DND-41 (cell line): ENCODE results near the gene ATG13.

Experiments
- ATAC-seq: fragments of 200-7000 bp; cut with Tn5 transposase; 3 replicates; pipeline ENCODE4 v1.9.1; 2021; ENCODE audit warnings: low read depth; ENCODE audit not compliant: insufficient read depth
- DNase-seq: peaks from one replicate; pipeline ENCODE4 v3.0.0-alpha.2; 2020
- H2AFZ ChIP-seq: 2 replicates; pipeline ENCODE4 v1.6.0; 2012; ENCODE audit warnings: low read depth, low read length
- H3K27ac ChIP-seq: 2 replicates; pipeline ENCODE4 v1.5.1; 2012; ENCODE audit warnings: low read length, inconsistent platforms
- H3K27me3 ChIP-seq: fragments of 200-600 bp; sonication (generic); 2 replicates; pipeline ENCODE4 v1.6.0; 2012; ENCODE audit warnings: low read length, mild to moderate bottlenecking, inconsistent platforms; ENCODE audit not compliant: insufficient read depth, poor library complexity
- H3K36me3 ChIP-seq: 2 replicates; pipeline ENCODE4 v1.5.1; 2012; ENCODE audit warnings: low read length, inconsistent platforms; ENCODE audit not compliant: insufficient read depth
- H3K4me1 ChIP-seq: 2 replicates; pipeline ENCODE4 v1.5.1; 2012; ENCODE audit warnings: mild to moderate bottlenecking, low read length; ENCODE audit not compliant: insufficient read depth
- H3K4me2 ChIP-seq: 2 replicates; pipeline ENCODE4 v1.6.0; 2012; ENCODE audit warnings: mild to moderate bottlenecking, moderate library complexity, low read length, inconsistent platforms; ENCODE audit not compliant: insufficient read depth
- H3K4me3 ChIP-seq, 2 experiments: fragments of 200-600 bp in 1 of 2; shearing (Covaris generic) in 1 of 2; 2 replicates each; pipeline ENCODE4 v1.5.1; 2012 to 2016; ENCODE audit warnings: inconsistent platforms in 2 of 2, low read length in 2 of 2, mild to moderate bottlenecking in 2 of 2, low read depth in 1 of 2, moderate library complexity in 1 of 2
- H3K79me2 ChIP-seq: 2 replicates; pipeline ENCODE4 v1.6.0; 2012; ENCODE audit warnings: low read length, inconsistent platforms; ENCODE audit not compliant: insufficient read depth
- H3K9ac ChIP-seq: 2 replicates; pipeline ENCODE4 v1.6.0; 2012; ENCODE audit warnings: low read depth, mild to moderate bottlenecking, inconsistent platforms, low read length, moderate library complexity
- H3K9me3 ChIP-seq: 2 replicates; pipeline ENCODE4 v1.5.1; 2012; ENCODE audit warnings: low read length, moderate library complexity, mild to moderate bottlenecking, inconsistent platforms; ENCODE audit not compliant: insufficient read depth, severe bottlenecking
- H4K20me1 ChIP-seq: 2 replicates; pipeline ENCODE4 v1.6.0; 2012; ENCODE audit warnings: low read length; ENCODE audit not compliant: insufficient read depth
- EZH2 ChIP-seq: IDR thresholded peaks from 3 replicates; pipeline ENCODE4 v1.6.1; 2012; ENCODE audit warnings: borderline replicate concordance, low read depth, mild to moderate bottlenecking, moderate library complexity, low read length, inconsistent platforms; ENCODE audit not compliant: severe bottlenecking
- TF ChIP-seq, protein P1 (sequence below): IDR thresholded peaks from 2 replicates; pipeline ENCODE4 v1.5.1; 2012; ENCODE audit warnings: borderline replicate concordance, low read length, moderate library complexity, mild to moderate bottlenecking; ENCODE audit not compliant: poor library complexity, severe bottlenecking; ENCODE audit errors: extremely low read depth

Gene ATG13

DNA sequence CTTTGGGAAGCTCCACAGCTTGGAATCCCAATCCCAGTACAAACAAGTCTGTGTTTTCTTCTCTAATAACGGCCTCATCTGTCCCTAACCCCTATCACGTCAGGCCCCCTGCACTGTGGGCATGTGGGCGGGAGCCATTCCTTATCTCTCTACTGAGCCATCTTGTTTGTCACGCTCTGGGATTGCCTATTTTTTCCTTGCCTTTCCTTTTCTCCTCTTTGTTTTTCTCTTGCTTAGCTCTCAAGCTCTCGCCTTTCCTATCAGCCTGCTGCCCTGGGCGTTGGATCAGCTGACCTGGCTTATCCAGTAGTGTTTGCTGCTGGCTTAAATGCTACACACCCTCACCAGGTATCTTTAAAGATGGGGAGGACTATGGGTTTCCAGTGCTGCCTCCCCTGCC, 47.3 kb downstream of the ATG13 start:
- no peak for TF ChIP-seq EZH2
- TF ChIP-seq, protein P1, sequence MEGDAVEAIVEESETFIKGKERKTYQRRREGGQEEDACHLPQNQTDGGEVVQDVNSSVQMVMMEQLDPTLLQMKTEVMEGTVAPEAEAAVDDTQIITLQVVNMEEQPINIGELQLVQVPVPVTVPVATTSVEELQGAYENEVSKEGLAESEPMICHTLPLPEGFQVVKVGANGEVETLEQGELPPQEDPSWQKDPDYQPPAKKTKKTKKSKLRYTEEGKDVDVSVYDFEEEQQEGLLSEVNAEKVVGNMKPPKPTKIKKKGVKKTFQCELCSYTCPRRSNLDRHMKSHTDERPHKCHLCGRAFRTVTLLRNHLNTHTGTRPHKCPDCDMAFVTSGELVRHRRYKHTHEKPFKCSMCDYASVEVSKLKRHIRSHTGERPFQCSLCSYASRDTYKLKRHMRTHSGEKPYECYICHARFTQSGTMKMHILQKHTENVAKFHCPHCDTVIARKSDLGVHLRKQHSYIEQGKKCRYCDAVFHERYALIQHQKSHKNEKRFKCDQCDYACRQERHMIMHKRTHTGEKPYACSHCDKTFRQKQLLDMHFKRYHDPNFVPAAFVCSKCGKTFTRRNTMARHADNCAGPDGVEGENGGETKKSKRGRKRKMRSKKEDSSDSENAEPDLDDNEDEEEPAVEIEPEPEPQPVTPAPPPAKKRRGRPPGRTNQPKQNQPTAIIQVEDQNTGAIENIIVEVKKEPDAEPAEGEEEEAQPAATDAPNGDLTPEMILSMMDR, result no peak
- Histone ChIP-seq H3K36me3 (peaks cover 90% of the 10 kb centered on the region), H3K4me2 (no peak overlapping the region), H3K9ac (no peak overlapping the region), H3K27ac (no peak overlapping the region), H3K4me1 (peaks cover 20% of the 10 kb centered on the region), H4K20me1 (peaks cover 1% of the 10 kb centered on the region; the same call in 1 of the 2 replicates), H3K9me3 (no peaks in the 10 kb centered on the region), H2AFZ (no peak overlapping the region), H3K27me3 (no peaks in the 10 kb centered on the region), H3K79me2 (no peaks in the 10 kb centered on the region), H3K4me3 (no peak overlapping the region)
- DNase-seq (no peak), ATAC-seq (no peak)

DNA sequence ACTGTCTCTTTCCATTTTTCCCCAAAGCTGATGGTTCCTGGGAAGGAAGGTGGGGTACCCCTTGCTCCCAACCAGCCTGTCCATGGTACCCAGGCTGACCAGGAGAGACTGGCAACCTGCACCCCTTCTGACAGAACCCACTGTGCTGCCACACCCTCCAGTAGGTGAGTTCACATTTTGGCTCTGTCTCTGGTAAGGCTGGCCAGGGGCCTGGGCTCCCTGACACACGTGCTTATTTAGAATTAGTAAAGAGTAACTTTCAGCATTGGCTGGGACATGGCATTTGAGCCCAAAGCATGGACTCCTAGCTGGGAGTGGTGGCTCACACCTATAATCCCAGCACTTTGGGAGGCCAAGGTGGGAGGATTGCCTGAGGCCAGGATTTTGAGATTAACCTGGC, 48.0 kb downstream of the ATG13 start:
- Histone ChIP-seq H2AFZ (no peak overlapping the region), H3K9me3 (no peaks in the 10 kb centered on the region), H3K79me2 (no peaks in the 10 kb centered on the region), H3K4me1 (peaks cover 27% of the 10 kb centered on the region), H4K20me1 (peaks cover 5% of the 10 kb centered on the region), H3K4me3 (no peak overlapping the region), H3K9ac (no peak overlapping the region), H3K36me3 (peaks cover 89% of the 10 kb centered on the region), H3K27ac (no peak overlapping the region), H3K27me3 (no peaks in the 10 kb centered on the region), H3K4me2 (no peak overlapping the region)
- no peak for DNase-seq
- TF ChIP-seq EZH2, result no peak
- TF ChIP-seq, protein P1, result no peak
- no peak for ATAC-seq

DNA sequence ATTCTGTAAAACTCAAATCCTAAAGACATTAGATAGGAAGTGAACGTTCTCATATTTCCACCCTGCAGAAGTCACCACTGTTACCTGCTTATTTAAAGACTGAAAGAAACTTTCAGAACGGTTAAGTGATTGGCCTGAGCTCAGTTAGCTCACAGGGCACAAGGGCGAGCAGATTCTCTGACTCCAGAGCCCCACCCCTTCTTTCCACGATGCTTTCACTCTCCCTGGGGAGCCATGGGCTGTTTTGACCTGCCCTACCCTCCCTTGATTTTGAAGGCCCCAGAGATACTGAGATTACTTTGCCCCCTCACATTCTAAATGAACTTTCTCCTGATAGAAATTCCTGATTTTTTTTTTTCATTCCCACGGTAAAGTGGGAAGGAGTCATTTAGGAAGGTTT, 49.2 kb downstream of the ATG13 start:
- no peaks in the 10 kb centered on the region for H3K9me3 ChIP-seq
- H3K27me3 ChIP-seq, result no peaks in the 10 kb centered on the region
- ATAC-seq (no peak), DNase-seq (no peak)
- peaks cover 11% of the 10 kb centered on the region for H4K20me1 ChIP-seq
- no peak overlapping the region for H3K9ac ChIP-seq
- H3K79me2 ChIP-seq, result no peaks in the 10 kb centered on the region
- H3K4me2 ChIP-seq, result no peak overlapping the region
- TF ChIP-seq EZH2, result no peak
- TF ChIP-seq, protein P1, result no peak
- peaks cover 82% of the 10 kb centered on the region for H3K36me3 ChIP-seq
- H3K4me3 ChIP-seq, result no peak overlapping the region
- peaks cover 39% of the 10 kb centered on the region for H3K4me1 ChIP-seq
- no peak overlapping the region for H3K27ac ChIP-seq
- H2AFZ ChIP-seq, result no peak overlapping the region

DNA sequence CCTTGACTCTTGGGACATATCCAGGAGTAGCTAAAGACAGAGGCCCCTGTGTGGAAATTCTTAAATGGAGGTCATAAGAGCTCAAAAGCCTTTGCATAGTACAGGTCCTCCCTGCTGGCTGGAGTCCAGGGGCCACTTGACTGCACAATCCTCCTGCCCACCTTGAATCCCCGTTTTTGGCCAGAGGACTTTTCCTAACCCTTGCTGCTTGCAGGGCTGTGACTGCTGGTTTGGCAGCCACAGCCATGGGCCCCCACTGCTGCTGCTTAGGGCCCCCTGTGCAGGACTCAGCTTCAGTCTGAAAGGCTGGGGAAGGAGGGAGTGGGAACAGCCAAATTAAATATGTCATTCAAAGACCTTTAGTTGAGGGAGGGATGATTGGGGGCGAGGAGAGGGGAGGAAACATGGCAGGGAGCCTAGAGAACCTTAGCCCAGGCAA, 49.7 kb downstream of the ATG13 start:
- no peaks in the 10 kb centered on the region for H3K9me3 ChIP-seq
- peaks cover 16% of the 10 kb centered on the region for H4K20me1 ChIP-seq
- H3K27me3 ChIP-seq, result no peaks in the 10 kb centered on the region
- no peak for DNase-seq
- no peak overlapping the region for H3K4me3 ChIP-seq
- no peaks in the 10 kb centered on the region for H3K79me2 ChIP-seq
- no peak overlapping the region for H2AFZ ChIP-seq
- H3K36me3 ChIP-seq, result peaks cover 83% of the 10 kb centered on the region
- no peak overlapping the region for H3K27ac ChIP-seq
- no peak overlapping the region for H3K4me2 ChIP-seq
- peaks cover 44% of the 10 kb centered on the region for H3K4me1 ChIP-seq
- ATAC-seq, result no peak
- no peak for TF ChIP-seq EZH2
- TF ChIP-seq, protein P1, result no peak
- no peak overlapping the region for H3K9ac ChIP-seq
